Measurements from ENCODE around the gene CASQ1.

The CASQ1 gene

GRCh38 chr1:160205242-160206035, 15.1 kb downstream of the CASQ1 start, which contains the start of gene PEA15:
TSS of gene PEA15 (plus strand) at chr1:160205384. CDS start at chr1:160211545, 6,161 bp downstream.
- peak; percentile 92 for DNase-seq

- no peak for DNase-seq
Measured at GRCh38 chr1:160206036-160206389, 15.6 kb downstream of the CASQ1 start.

- DNase-seq = peak; percentile 76
Measured at GRCh38 chr1:160206421-160207117, 16.2 kb downstream of the CASQ1 start.

DNA sequence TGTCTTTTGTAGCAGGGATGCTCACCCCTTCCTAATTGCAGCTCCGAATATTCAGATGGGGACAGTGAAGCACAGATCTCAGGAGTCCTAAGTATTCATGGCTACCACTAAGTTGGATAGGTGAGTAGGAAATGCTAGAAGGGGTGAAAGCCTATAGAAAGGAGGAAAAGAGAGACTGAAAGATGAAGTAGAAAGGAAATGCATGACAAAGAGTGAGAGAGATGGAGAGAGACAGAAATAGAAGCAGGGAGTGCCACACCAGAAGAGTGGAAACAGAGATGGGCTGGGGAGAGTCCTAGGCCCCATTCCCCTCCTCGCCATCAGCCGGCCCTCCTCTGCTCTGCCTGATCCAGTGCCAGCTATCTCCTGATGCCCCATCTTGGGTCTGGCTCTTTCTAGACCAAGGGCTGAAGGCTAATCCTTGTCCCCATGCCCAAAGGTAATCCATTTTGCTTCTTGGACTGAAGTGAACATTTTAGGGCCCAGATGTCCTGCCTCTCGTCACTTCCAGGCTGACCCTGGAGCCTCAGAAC, 16.8 kb downstream of the CASQ1 start:
- no peak for DNase-seq

GRCh38 chr1:160207771-160208556, 17.6 kb downstream of the CASQ1 start:
- no peak for DNase-seq

- DNase-seq = no peak
Measured at GRCh38 chr1:160208557-160209320, 18.4 kb downstream of the CASQ1 start.

GRCh38 chr1:160209321-160210046, 19.1 kb downstream of the CASQ1 start:
- no peak for DNase-seq

GRCh38 chr1:160210561-160210960, 20.2 kb downstream of the CASQ1 start:
- DNase-seq = no peak

GRCh38 chr1:160211046-160211790, 20.8 kb downstream of the CASQ1 start:
- no peak for DNase-seq

DNA sequence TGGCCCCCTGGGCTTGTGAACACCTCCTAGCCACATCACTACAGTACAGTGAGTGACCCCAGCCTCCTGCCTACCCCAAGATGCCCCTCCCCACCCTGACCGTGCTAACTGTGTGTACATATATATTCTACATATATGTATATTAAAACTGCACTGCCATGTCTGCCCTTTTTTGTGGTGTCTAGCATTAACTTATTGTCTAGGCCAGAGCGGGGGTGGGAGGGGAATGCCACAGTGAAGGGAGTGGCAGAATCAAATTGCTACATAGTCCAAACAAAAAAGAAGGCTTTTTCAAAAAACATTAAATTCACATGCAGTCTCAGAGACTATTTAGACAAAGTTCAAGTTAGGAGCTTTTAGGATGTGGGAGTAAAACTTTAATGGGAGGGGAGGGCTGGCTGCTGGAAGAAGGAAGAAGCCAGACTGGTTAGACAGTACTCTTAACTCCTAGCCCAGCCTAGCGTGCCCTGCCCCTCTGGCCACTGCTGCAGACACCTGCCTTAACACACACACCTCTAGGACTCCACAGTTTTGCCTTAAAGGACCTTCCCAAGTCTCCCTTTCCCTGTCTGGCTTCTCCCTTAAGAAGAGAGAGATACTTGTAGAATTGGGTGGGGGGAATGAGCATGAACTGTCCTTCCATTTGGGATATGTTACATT, 24.2 kb downstream of the CASQ1 start:
- no peak for DNase-seq

GRCh38 chr1:160216301-160216700, 25.9 kb downstream of the CASQ1 start:
- DNase-seq = no peak

DNA sequence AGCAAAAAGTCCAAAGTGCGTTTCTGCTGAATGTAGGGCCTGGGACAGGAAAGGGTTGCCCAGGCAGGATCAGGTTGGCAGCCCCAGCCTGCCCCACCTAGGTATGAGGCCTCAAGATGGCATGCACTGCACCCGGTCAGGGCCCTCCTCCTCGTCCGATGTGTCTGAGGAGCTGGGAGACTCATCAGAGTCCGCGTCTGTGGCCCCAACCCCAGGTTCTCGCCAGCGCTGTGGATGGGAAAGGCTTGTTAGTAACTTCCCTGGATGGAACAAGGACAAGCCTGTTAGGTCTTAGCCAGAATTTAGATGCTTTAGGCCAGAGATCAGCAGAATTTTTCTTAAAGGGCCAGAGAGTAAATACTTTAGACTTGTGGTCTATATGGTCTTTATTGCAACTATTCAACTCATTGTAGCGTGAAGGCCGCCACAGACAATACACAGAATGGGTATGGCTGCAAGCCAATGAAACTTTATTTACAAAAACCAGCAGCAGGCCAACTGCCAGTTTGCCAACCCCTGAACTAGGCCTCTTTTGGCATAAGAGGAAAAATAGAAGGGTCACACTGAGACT, 27.2 kb downstream of the CASQ1 start:
- no peak for DNase-seq

DNA sequence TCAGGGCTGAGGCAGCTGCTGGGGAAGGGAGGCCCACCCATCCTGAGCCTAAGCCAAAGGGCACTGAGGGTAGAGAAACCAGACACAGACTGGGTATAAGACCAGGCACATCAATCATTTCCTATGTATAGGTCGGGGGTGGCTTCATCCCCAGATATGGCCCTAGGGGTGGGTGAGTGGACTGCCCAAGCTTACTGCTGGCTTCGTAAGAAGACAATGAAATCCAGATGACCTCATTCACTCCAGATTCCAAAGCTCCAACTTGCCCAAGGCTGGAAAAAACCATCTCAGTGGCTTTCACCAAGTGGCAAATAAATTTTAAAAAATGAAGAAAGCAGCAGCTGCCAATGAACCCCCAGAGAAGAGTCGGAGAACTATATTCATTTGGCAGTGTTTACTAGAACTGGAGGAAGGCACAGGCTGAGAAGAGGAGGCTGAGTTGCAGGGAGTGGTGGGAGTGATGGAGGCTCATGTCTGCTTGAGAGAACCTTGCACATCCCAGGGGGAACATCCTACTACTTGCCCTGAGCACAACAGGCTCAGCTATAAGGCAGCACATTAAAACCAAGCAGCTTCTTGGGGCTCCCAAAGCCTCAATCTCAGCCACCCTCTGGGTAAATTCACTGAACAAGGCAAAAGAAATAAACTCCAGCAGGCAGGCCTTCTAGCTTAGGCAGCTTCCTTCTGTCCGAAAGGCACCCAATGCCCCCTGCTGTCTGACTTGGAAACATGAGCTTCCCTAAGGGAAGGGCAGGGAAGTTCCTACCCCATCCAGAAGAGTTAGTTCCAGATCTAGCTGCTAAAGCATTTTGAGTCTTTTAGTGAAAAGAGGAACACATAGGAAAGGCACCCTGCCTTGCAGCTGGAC, 28.9 kb downstream of the CASQ1 start:
- no peak for DNase-seq

GRCh38 chr1:160220301-160220700, 29.9 kb downstream of the CASQ1 start:
- DNase-seq = no peak

DNA sequence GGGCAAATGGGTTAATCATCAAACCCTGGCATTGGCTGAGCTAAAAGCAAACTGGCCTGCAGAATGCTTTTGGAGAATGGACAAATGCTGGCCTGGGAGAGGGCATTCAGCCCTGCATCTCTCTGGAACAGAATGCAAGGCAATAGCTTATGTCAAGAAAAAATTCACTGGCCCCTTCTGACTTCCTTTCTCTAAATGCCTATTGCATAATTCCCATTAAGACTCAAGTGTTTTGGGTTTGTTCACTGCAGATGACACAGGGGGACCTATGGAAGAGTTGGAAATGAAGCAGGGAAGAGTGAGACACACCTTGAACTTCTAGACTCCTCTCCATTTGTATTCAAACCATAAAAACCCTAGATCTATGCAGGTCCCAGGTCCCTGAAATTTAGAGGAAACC, 30.7 kb downstream of the CASQ1 start:
- no peak for DNase-seq

DNA sequence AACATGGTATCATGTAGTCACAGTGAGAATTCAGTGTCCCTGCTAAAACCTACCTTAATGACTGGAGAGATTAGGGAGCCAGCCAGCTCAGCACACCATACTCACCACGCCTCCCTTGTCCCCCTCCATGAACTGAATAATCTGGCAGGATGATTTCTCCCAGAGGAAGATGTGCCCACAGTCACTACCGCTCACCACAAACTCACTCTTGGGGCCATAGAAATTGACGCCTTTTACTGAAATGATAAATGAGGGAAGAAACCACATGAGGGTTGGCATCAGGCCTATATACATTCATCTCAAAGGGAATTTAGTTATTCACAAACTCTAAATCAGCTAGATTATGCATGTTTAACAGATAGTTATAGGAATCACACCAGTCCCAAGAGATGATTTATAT, 32.2 kb downstream of the CASQ1 start:
- no peak for DNase-seq

- DNase-seq = no peak
Measured at GRCh38 chr1:160224606-160225005, 34.2 kb downstream of the CASQ1 start.

DNA sequence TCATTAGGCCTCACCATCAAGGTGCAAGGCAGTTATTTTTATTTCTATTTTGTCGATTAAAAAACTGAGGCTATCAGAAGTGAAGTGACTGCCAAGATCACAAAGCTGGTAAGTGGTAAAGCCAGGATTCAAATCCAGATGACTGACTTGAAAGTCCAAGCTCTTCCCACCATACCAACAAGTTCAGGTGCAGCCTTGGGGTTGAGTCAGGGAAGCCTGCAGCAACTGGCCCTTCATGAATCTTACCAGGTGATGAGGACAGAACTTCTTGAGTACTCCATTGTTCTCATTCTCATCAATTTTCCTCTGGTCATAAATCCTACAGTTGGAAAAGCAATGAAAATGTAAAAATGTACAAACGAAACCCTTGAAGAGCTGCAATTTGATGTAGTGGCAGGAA, 35.0 kb downstream of the CASQ1 start:
- no peak for DNase-seq

DNA sequence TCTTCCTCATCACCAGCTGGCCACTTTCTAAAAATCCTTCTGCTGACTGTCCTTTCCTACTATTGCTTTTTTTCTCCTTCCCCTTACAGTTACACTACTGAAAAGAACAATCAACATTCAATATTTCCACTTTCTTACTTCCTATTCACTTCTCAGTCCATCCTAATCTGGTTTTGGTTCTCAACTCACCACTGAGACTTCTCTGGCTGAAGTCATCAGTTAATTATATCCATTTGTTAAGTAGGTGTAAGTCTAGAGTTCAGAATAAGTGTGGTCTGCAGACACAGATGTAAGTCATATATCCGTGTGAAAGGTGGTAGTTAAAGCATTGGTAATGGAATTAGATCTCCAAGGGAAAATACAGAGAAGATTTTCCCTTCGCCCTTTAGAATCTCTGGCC, 36.2 kb downstream of the CASQ1 start:
- no peak for DNase-seq

All from 8988T (cell line).